Panc1 (cell line): ENCODE results near the gene GPR101. TPM values are rescaled to one million over a fixed set of nuclear protein-coding genes. Genes with fewer than 3 reads are reported as not detected.
A peak's percentile ranks its signal among the peaks of the same experiment; 100 is the strongest.

ENCODE experiments used
- ATAC-seq: fragments of 200-7000 bp; cut with Tn5 transposase; 2 replicates; pipeline ENCODE4 v1.9.1; 2020; ENCODE audit warnings: mild to moderate bottlenecking, moderate library complexity
- BruUV-seq: library from RNA; stranded (reverse); fragments of 400-500 nt; replicated peaks from 2 replicates; lab custom pipeline; 2021; lab: Mats Ljungman, UMichigan
- CTCF ChIA-PET: fragments of 300-600 bp; sonication (Branson Sonifier 250); formaldehyde crosslinking; loops from one replicate; lab custom pipeline; 2022; ENCODE audit warnings: antibody characterized with exemption; lab: Charles Lee
- POLR2A ChIA-PET: fragments of 300-600 bp; sonication (Branson Sonifier 250); formaldehyde crosslinking; loops from one replicate; lab custom pipeline; 2022; ENCODE audit warnings: antibody characterized with exemption; lab: Charles Lee
- DNase-seq: peaks from one replicate; pipeline ENCODE4 v3.0.0-alpha.2; 2010; ENCODE audit warnings: low read depth, low spot score
- H3K27ac ChIP-seq: 2 replicates; pipeline ENCODE4 v1.5.1; 2011; ENCODE audit warnings: mild to moderate bottlenecking, low read length, inconsistent platforms
- H3K27me3 ChIP-seq: fragments of 200-500 bp; sonication (Bioruptor generic); 2 replicates; pipeline ENCODE4 v1.6.0; 2014; ENCODE audit warnings: low read length, inconsistent platforms; ENCODE audit not compliant: control insufficient read depth, insufficient read depth
- H3K36me3 ChIP-seq: fragments of 200-500 bp; sonication (Bioruptor generic); 2 replicates; pipeline ENCODE4 v1.5.1; 2014; ENCODE audit warnings: inconsistent platforms, mild to moderate bottlenecking, low read length, moderate library complexity; ENCODE audit not compliant: control insufficient read depth, insufficient read depth
- H3K4me1 ChIP-seq: 2 replicates; pipeline ENCODE4 v1.5.1; 2011; ENCODE audit warnings: inconsistent platforms, mild to moderate bottlenecking, low read length, moderate library complexity; ENCODE audit not compliant: control insufficient read depth, insufficient read depth
- H3K4me3 ChIP-seq, 2 experiments: 2 replicates each; pipeline ENCODE4 v1.5.1; 2011 to 2012; ENCODE audit warnings: low read depth in 2 of 2, low read length in 2 of 2, mild to moderate bottlenecking in 2 of 2, inconsistent platforms in 1 of 2, moderate library complexity in 1 of 2
- H3K9me3 ChIP-seq: fragments of 200-500 bp; sonication (Bioruptor generic); 2 replicates; pipeline ENCODE4 v1.5.1; 2014; ENCODE audit warnings: low read depth, mild to moderate bottlenecking, inconsistent platforms, low read length, moderate library complexity; ENCODE audit not compliant: control insufficient read depth, insufficient read depth
- POLR2AphosphoS5 ChIP-seq: IDR thresholded peaks from 2 replicates; pipeline ENCODE4 v1.6.1; 2012; ENCODE audit warnings: mild to moderate bottlenecking, low read depth, low read length, moderate library complexity
- SIN3A ChIP-seq: IDR thresholded peaks from 2 replicates; pipeline ENCODE4 v1.6.1; 2012; ENCODE audit warnings: low read depth, mild to moderate bottlenecking, low read length, moderate library complexity, borderline replicate concordance; ENCODE audit not compliant: insufficient read depth
- TCF7L2 ChIP-seq: IDR thresholded peaks from 2 replicates; pipeline ENCODE4 v1.6.1; 2011; ENCODE audit warnings: mild to moderate bottlenecking, low read depth, low read length, inconsistent platforms
- in situ Hi-C: cut with HindIII; loops from 2 replicates; pipeline ENCODE4 v1.10.0; 2016; ENCODE audit warnings: low sequenced_read_pairs, low pct_unique_long_range_greater_than_20kb
- intact Hi-C: fragments of 100-400 bp; cut with micrococcal nuclease; formaldehyde crosslinking; loops from one replicate; pipeline ENCODE4 v1.10.0; 2022; ENCODE audit not compliant: unreplicated experiment
- total RNA-seq: library from RNA; stranded (reverse); gene quantifications from one replicate; pipeline ENCODE4 v1.2.1, GENCODE V29; 2021; ENCODE audit not compliant: unreplicated experiment
- TF ChIP-seq, protein P1 (sequence below): fragments of 450-650 bp; IDR thresholded peaks from 2 replicates; pipeline ENCODE4 v1.5.1; 2017; ENCODE audit warnings: mild to moderate bottlenecking
- TF ChIP-seq, protein P2 (sequence below), 2 experiments: IDR thresholded peaks; 2 replicates each; pipeline ENCODE4 v1.6.1; 2011 to 2012; ENCODE audit warnings: low read depth in 2 of 2, control low read depth in 1 of 2, low read length in 1 of 2, mild to moderate bottlenecking in 1 of 2, moderate library complexity in 1 of 2; ENCODE audit not compliant: insufficient read depth in 1 of 2

GPR101 gene
- total RNA-seq, 1 experiment from 2014 or later, result not detected

DNA sequence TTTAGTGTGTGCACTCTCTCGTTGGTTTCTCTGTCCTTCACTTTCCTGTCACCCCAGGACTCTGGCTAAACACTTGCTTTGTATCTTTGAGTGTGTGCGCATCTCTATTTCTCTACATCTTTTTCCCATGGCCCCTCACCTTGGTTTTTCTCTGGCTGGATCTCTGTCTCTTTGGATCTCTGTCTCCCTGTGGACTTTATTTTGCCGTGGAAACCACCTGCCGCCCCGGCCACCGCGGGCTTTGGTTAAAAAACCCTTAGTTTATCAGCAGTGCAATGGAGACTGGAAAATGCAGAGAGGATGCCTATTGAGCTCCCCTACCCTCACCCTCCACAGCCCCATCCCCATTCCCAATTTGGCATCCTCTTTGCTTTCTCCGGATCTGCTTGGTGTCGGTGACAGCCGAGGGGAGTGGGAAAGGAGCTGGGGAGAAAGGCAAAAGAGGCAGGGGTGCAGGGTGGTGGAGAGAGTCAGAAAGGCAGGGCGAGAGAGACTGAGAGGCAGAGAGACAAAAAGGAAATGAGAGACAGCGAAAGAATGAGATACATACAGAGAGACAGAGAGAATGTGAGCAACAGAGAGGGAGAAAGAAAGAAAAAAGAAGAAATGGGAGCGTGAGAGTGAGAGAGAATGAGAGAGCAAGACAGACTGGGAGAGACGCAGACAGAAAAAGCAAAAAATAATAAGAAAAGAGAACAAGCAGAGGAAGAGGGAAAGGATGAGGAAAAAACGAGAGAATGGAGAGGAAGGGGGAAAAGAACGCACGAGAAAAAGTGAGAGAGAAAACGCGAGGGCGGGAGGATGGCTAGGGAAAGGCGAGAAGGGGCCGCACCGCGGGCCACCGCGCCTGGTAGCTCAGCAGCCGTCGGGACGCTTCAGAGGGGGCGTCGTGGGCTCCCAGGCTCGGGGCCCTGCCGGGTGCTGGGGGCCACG, 688 bp downstream of the GPR101 start:
- H3K4me3 ChIP-seq, result peak overlapping the region; percentile 5 to 17; a peak in 2 of 4 replicates
- H3K27ac ChIP-seq, result no peak overlapping the region
- no peaks in the 10 kb centered on the region for H3K36me3 ChIP-seq
- H3K4me1 ChIP-seq, result peaks cover 17% of the 10 kb centered on the region
- ChIA-PET POLR2A (no interaction called here), CTCF (no interaction called here)
- intact Hi-C loops, result no loop called here
- in situ Hi-C loops, result no loop called here
- BruUV-seq, result no TSS peak
- no peak for TF ChIP-seq TCF7L2
- no peak for TF ChIP-seq POLR2AphosphoS5
- TF ChIP-seq, protein P1, sequence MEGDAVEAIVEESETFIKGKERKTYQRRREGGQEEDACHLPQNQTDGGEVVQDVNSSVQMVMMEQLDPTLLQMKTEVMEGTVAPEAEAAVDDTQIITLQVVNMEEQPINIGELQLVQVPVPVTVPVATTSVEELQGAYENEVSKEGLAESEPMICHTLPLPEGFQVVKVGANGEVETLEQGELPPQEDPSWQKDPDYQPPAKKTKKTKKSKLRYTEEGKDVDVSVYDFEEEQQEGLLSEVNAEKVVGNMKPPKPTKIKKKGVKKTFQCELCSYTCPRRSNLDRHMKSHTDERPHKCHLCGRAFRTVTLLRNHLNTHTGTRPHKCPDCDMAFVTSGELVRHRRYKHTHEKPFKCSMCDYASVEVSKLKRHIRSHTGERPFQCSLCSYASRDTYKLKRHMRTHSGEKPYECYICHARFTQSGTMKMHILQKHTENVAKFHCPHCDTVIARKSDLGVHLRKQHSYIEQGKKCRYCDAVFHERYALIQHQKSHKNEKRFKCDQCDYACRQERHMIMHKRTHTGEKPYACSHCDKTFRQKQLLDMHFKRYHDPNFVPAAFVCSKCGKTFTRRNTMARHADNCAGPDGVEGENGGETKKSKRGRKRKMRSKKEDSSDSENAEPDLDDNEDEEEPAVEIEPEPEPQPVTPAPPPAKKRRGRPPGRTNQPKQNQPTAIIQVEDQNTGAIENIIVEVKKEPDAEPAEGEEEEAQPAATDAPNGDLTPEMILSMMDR, result no peak
- TF ChIP-seq, protein P2, sequence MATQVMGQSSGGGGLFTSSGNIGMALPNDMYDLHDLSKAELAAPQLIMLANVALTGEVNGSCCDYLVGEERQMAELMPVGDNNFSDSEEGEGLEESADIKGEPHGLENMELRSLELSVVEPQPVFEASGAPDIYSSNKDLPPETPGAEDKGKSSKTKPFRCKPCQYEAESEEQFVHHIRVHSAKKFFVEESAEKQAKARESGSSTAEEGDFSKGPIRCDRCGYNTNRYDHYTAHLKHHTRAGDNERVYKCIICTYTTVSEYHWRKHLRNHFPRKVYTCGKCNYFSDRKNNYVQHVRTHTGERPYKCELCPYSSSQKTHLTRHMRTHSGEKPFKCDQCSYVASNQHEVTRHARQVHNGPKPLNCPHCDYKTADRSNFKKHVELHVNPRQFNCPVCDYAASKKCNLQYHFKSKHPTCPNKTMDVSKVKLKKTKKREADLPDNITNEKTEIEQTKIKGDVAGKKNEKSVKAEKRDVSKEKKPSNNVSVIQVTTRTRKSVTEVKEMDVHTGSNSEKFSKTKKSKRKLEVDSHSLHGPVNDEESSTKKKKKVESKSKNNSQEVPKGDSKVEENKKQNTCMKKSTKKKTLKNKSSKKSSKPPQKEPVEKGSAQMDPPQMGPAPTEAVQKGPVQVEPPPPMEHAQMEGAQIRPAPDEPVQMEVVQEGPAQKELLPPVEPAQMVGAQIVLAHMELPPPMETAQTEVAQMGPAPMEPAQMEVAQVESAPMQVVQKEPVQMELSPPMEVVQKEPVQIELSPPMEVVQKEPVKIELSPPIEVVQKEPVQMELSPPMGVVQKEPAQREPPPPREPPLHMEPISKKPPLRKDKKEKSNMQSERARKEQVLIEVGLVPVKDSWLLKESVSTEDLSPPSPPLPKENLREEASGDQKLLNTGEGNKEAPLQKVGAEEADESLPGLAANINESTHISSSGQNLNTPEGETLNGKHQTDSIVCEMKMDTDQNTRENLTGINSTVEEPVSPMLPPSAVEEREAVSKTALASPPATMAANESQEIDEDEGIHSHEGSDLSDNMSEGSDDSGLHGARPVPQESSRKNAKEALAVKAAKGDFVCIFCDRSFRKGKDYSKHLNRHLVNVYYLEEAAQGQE (IDR thresholded peaks at IDR 0.05; ENCODE audit: insufficient read depth in 1 of 2, low read depth in 2 of 2, low read length in 1 of 2), result no peak
- no peak for TF ChIP-seq SIN3A
- DNase-seq (no peak), ATAC-seq (no peak; the same call in 1 of the 2 replicates)
- H3K9me3 ChIP-seq, result no peaks in the 10 kb centered on the region
- H3K27me3 ChIP-seq, result peaks cover 51% of the 10 kb centered on the region

DNA sequence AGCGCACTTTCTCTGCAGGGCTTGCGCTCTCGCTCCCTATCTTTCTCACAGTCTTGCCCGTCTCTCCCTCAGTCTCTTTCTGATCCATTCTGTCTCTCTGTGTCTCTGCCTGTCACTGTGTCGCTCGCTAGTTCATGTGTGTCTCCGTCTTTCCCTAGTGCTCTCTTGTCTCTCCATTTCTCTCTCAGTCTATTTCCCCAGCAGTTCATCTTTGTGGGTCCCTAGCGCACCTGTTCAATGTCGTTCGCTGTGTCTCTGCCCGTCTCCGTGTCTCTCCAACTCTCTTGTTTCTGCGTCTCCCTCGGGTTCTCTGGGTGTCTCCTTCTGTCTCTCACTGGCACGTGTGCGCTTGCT, 1.5 kb downstream of the GPR101 start:
- Histone ChIP-seq H3K27ac (no peak overlapping the region), H3K4me3 (no peak overlapping the region; a peak in 1 of 4 replicates), H3K4me1 (peaks cover 17% of the 10 kb centered on the region), H3K9me3 (no peaks in the 10 kb centered on the region), H3K27me3 (peaks cover 53% of the 10 kb centered on the region), H3K36me3 (no peaks in the 10 kb centered on the region)
- BruUV-seq, result no TSS peak
- no peak for DNase-seq
- ChIA-PET CTCF (no interaction called here), POLR2A (no interaction called here)
- intact Hi-C loops (no loop called here), in situ Hi-C loops (no loop called here)
- TF ChIP-seq TCF7L2, result no peak
- TF ChIP-seq, protein P2 (IDR thresholded peaks at IDR 0.05; ENCODE audit: insufficient read depth in 1 of 2, low read depth in 2 of 2, low read length in 1 of 2), result no peak
- TF ChIP-seq, protein P1, result no peak
- no peak for TF ChIP-seq SIN3A
- no peak for TF ChIP-seq POLR2AphosphoS5
- no peak for ATAC-seq
